Right atrium auricular region (tissue), 2 donors: Measurements from ENCODE around the gene RBX1. TPM values are rescaled to one million over a fixed set of nuclear protein-coding genes. Genes with fewer than 3 reads are reported as not detected.
"Not testable (repeated sequence)": the region's sequence is repeated elsewhere in the genome, so short reads cannot be mapped to it uniquely, and the experiment has no call there.

Experiments
- DNase-seq: peaks from one replicate; pipeline ENCODE4 v3.0.0-alpha.2; 2019; ENCODE audit warnings: low spot score
- H3K27ac ChIP-seq, 2 donors: fragments of 200-600 bp; sonication (generic); 1 replicate in 1 of 2; 2 replicates in 1 of 2; pipeline ENCODE4 v1.5.1; 2016 to 2019
- H3K27me3 ChIP-seq, 2 donors: fragments of 200-600 bp; sonication (generic); one replicate each; pipeline versions ENCODE4 v1.5.1 to v1.6.0; 2017 to 2019
- H3K36me3 ChIP-seq: fragments of 200-600 bp; sonication (generic); one replicate; pipeline ENCODE4 v1.5.1; 2016
- H3K4me1 ChIP-seq, 2 donors: fragments of 200-600 bp; sonication (generic); one replicate each; pipeline versions ENCODE4 v1.5.1 to v1.6.0; 2017 to 2019
- H3K4me3 ChIP-seq, 2 donors: fragments of 200-600 bp; sonication (generic); 1 replicate in 1 of 2; 2 replicates in 1 of 2; pipeline ENCODE4 v1.5.1; 2017 to 2019; ENCODE audit warnings: mild to moderate bottlenecking in 1 of 2, moderate library complexity in 1 of 2
- H3K9me3 ChIP-seq, 2 donors: fragments of 200-600 bp; sonication (generic); one replicate each; pipeline ENCODE4 v1.5.1; 2019
- total RNA-seq, 2 donors: library from RNA; depleted of rRNA; stranded (reverse); fragments of >200 nt; gene quantifications; one replicate each; pipeline ENCODE4 v1.1.0, GENCODE V29; 2016
- TF ChIP-seq, protein P1 (sequence below), 2 donors: fragments of 200-600 bp; sonication (generic); IDR thresholded peaks; one replicate each; pipeline ENCODE4 v1.5.1; 2019; ENCODE audit warnings: antibody characterized with exemption in 2 of 2

The RBX1 gene
- total RNA-seq, 2 donors from 2014 or later: 43.4 to 44.5 TPM

DNA sequence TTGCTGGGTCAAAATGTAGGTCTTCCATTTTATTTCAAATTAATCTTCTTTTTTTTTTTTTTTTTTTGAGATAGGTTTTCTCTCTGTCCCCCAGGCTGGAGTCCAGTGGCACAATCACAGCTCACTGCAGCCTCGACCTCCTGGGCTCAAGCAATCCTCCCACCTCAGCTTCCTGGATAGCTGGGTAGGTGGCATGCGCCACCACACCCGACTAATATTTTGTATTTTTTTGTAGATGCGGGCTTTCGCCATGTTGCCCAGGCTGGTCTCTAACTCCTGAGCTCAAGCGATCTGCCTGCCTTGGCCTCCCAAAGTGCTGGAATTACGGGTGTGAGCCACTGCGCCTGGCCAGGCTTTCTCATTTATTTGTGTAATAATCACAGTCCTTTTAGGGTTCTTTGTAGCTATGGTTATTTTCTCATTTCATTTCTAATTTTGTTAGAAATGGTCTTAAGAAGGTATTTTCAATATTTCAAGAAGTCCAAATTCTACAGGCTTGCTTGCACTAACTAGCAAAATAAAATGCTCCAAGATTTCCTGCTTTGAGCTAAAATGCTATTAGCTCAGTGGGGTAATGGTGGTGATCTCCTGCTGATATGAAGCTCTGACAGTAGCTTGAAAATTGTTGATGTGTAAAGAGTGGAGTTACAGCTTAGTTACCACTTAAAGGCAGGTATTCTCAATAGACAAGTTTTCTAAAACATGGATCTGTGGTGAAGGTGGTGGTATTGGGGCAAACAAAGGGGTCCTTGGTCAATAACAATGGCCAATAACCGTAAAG lies 50.0 kb downstream of the RBX1 start:
- Histone ChIP-seq H3K27me3 (no peaks in the 10 kb centered on the region), H3K36me3 (no peaks in the 10 kb centered on the region), H3K4me3 (no peak overlapping the region), H3K27ac (no peak overlapping the region), H3K4me1 (no peaks in the 10 kb centered on the region), H3K9me3 (no peaks in the 10 kb centered on the region)
- TF ChIP-seq, protein P1, sequence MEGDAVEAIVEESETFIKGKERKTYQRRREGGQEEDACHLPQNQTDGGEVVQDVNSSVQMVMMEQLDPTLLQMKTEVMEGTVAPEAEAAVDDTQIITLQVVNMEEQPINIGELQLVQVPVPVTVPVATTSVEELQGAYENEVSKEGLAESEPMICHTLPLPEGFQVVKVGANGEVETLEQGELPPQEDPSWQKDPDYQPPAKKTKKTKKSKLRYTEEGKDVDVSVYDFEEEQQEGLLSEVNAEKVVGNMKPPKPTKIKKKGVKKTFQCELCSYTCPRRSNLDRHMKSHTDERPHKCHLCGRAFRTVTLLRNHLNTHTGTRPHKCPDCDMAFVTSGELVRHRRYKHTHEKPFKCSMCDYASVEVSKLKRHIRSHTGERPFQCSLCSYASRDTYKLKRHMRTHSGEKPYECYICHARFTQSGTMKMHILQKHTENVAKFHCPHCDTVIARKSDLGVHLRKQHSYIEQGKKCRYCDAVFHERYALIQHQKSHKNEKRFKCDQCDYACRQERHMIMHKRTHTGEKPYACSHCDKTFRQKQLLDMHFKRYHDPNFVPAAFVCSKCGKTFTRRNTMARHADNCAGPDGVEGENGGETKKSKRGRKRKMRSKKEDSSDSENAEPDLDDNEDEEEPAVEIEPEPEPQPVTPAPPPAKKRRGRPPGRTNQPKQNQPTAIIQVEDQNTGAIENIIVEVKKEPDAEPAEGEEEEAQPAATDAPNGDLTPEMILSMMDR (IDR thresholded peaks at IDR 0.05): no peak
- no peak for DNase-seq

DNA sequence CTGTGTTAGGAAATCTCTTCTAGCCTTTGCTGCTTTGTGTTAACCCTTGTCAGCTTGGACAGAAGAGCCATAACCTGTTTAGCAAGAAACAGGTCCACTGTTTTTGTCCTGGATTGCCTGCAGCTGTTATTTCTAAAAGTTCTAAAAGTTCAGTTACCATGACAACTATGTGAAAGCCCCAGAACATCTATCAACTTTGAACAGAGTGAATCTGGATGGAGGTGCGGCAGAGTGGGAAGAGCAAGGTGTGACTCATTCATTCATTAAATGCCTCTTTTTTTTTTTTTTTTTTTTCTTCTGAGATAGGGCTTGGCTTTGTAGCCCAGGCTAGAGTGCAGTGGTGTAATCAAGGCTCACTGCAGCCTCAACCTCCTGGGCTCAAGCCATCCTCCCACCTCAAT lies 50.5 kb downstream of the RBX1 start:
- Histone ChIP-seq H3K9me3 (no peaks in the 10 kb centered on the region), H3K36me3 (no peaks in the 10 kb centered on the region), H3K27me3 (no peaks in the 10 kb centered on the region), H3K4me3 (no peak overlapping the region), H3K27ac (no peak overlapping the region), H3K4me1 (no peaks in the 10 kb centered on the region)
- DNase-seq: no peak
- TF ChIP-seq, protein P1 (IDR thresholded peaks at IDR 0.05): no peak

DNA sequence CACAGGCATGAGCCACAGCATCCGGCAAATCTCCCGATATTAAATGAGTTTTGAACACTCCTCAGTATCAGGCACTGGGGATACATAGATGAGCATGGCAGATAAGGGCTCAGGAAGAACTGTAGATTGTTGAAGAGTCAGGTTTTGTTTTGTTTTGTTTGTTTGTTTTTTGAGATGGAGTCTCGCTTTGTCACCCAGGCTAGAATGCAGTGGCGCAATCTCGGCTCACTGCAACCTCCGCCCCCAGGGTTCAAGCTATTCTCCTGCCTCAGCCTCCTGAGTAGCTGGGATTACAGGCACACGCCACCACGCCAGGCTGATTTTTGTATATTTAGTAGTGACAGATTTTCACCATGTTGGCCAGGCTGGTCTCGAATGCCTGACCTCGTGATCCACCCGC lies 51.2 kb downstream of the RBX1 start:
- DNase-seq, H3K27me3 ChIP-seq, H3K9me3 ChIP-seq, H3K36me3 ChIP-seq, H3K4me3 ChIP-seq, H3K4me1 ChIP-seq, H3K27ac ChIP-seq: not testable (repeated sequence)

DNA sequence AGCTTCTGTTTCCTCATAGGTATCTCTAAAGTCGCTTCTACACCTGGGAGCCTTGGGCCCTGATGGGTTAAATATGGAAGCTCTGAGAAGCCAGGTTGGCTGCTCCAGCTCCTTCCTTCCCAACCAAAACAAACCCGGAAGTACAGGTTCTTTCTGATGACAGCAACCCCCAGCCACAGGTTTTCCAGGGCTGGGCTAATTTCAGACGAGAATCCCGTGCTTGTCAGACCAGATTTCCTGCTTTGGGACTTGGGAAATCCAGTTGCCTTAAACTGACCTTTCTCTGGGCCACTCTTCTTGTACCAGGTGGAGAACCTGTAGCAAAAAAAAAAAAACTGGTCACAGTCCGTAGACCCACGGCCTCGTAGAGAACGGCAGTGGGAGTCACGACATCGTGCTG lies 51.9 kb downstream of the RBX1 start:
- TF ChIP-seq, protein P1 (IDR thresholded peaks at IDR 0.05): no peak
- H3K9me3 ChIP-seq: no peaks in the 10 kb centered on the region
- no peaks in the 10 kb centered on the region for H3K36me3 ChIP-seq
- no peak for DNase-seq
- no peaks in the 10 kb centered on the region for H3K4me1 ChIP-seq
- H3K27ac ChIP-seq: no peak overlapping the region
- no peak overlapping the region for H3K4me3 ChIP-seq
- no peaks in the 10 kb centered on the region for H3K27me3 ChIP-seq

DNA sequence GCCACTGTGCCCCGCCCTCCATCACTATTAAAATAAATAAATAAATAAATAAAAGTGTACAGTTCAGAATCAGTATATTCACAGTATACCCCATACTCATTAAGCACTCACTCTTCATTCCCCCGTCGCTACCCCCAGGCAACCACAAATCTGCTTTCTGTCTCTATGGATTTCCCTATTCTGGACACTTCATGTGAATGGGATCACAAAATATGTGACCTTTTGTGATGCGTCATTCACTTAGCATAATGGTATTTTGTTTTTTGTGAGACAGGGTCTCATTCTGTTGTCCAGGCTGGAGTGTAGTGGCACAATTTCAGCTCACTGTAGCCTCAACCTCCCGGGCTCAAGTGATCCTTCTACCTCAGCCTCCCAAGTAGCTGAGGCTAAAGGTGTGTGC lies 52.8 kb downstream of the RBX1 start:
- Histone ChIP-seq H3K36me3 (no peaks in the 10 kb centered on the region), H3K27ac (no peak overlapping the region), H3K4me3 (no peak overlapping the region), H3K4me1 (no peaks in the 10 kb centered on the region), H3K27me3 (no peaks in the 10 kb centered on the region), H3K9me3 (no peaks in the 10 kb centered on the region)
- TF ChIP-seq, protein P1 (IDR thresholded peaks at IDR 0.05): no peak
- no peak for DNase-seq

DNA sequence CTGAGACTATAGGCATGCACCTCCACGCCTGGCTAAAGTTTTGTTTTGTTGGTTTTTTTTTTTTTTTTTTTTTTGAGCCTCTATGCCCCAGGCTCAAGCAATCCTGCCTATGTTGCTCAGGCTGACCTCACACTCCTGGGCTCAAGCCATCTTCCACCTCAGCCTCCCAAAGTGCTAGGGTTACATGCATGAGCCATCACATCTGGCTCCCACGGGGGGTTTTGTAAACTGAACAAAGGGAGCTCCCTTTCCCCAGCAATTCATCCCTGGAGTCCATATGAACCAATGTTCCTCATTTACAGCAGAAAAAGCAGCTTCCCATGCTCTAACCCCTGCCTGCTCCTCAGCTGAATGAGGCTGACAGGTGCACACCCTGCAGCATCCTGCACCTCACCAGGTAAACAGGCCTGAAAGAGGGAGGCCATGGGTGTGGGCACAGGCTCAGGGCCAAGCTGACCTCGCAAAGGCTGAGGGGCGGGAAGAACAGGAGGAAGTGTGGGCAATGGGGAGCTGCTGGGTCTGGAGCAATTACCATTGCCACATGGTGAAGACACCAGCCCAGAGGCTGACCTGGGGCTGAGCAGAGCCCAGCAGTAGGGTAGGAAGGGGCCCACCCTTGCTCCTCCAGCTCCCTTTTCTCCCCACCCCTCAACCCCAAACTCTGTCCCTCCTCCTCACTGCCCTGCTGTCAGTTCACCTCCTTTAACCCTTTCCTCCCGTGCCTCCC lies 58.2 kb downstream of the RBX1 start:
- TF ChIP-seq, protein P1 (IDR thresholded peaks at IDR 0.05): no peak
- Histone ChIP-seq H3K27me3 (no peaks in the 10 kb centered on the region), H3K36me3 (no peaks in the 10 kb centered on the region), H3K9me3 (no peaks in the 10 kb centered on the region), H3K4me3 (no peak overlapping the region), H3K4me1 (no peaks in the 10 kb centered on the region), H3K27ac (no peak overlapping the region)
- DNase-seq: no peak
